Endothelial cell of umbilical vein (primary cell): ENCODE measurements around the gene ABCA1. TPM values are rescaled to one million over a fixed set of nuclear protein-coding genes. Genes with fewer than 3 reads are reported as not detected.

Experiments
- BruUV-seq: library from RNA; stranded (reverse); fragments of 400-500 nt; replicated peaks from 2 replicates; lab custom pipeline; 2021; lab: Mats Ljungman, UMichigan
- CTCF ChIA-PET: fragments of 300-600, 350-600 bp; sonication (Branson Sonifier 250); formaldehyde crosslinking; loops from one replicate; lab custom pipeline; 2021; ENCODE audit warnings: antibody characterized with exemption, inconsistent platforms; lab: Charles Lee
- POLR2A ChIA-PET: fragments of 300-600, 350-600 bp; sonication (Branson Sonifier 250); formaldehyde crosslinking; loops from one replicate; lab custom pipeline; 2021; ENCODE audit warnings: antibody characterized with exemption, inconsistent platforms; lab: Charles Lee
- DNase-seq: peaks from one replicate; pipeline ENCODE4 v3.0.0-alpha.2; 2011; ENCODE audit warnings: low read depth, low spot score
- FAIRE-seq: peaks from 2 replicates; lab custom pipeline; 2011; peaks lifted over from hg19 to GRCh38; lab: Jason Lieb, UNC
- H2AFZ ChIP-seq: 2 replicates; pipeline ENCODE4 v1.6.0; 2012; ENCODE audit warnings: low read depth, low read length, control low read depth, inconsistent platforms
- H3K27ac ChIP-seq: 2 replicates; pipeline ENCODE4 v1.5.1; 2011; ENCODE audit warnings: low read depth, mild to moderate bottlenecking, control low read depth, low read length, moderate library complexity; ENCODE audit not compliant: insufficient read depth
- H3K27me3 ChIP-seq, 2 experiments: 2 replicates each; pipeline versions ENCODE4 v1.6.0 to v1.6.1; 2011; ENCODE audit warnings: low read length in 2 of 2, mixed read lengths in 1 of 2; ENCODE audit not compliant: control insufficient read depth in 2 of 2, insufficient read depth in 2 of 2
- H3K36me3 ChIP-seq, 2 experiments: 2 replicates in 1 of 2; 3 replicates in 1 of 2; pipeline ENCODE4 v1.5.1; 2011; ENCODE audit warnings: low read length in 2 of 2, mild to moderate bottlenecking in 1 of 2, moderate library complexity in 1 of 2; ENCODE audit not compliant: control insufficient read depth in 2 of 2, insufficient read depth in 2 of 2; ENCODE audit errors: extremely low read depth in 1 of 2
- H3K4me1 ChIP-seq: 3 replicates; pipeline ENCODE4 v1.5.1; 2011; ENCODE audit warnings: mild to moderate bottlenecking, low read length; ENCODE audit not compliant: control insufficient read depth, insufficient read depth; ENCODE audit errors: extremely low read depth
- H3K4me2 ChIP-seq: 2 replicates; pipeline ENCODE4 v1.6.1; 2011; ENCODE audit warnings: low read length, control low read depth, mixed read lengths; ENCODE audit not compliant: insufficient read depth
- H3K4me3 ChIP-seq, 3 experiments: fragments of 200-600 bp in 1 of 3; sonication (generic), shearing (Covaris generic) in 1 of 3; replicated peaks in 1 of 3; 2 replicates each; pipeline ENCODE4 v1.5.1; 2011 to 2016; ENCODE audit warnings: control low read depth in 3 of 3, low read length in 3 of 3, mild to moderate bottlenecking in 2 of 3, inconsistent platforms in 1 of 3, low read depth in 1 of 3, moderate library complexity in 1 of 3; ENCODE audit not compliant: insufficient read depth in 1 of 3
- H3K79me2 ChIP-seq: 2 replicates; pipeline ENCODE4 v1.6.0; 2012; ENCODE audit warnings: low read length, inconsistent platforms; ENCODE audit not compliant: control insufficient read depth, insufficient read depth
- H3K9ac ChIP-seq: replicated peaks from 2 replicates; pipeline ENCODE3; 2011; ENCODE audit warnings: low read length, control low read depth; ENCODE audit not compliant: insufficient read depth; ENCODE audit errors: extremely low read depth
- H3K9me1 ChIP-seq: replicated peaks from 3 replicates; pipeline ENCODE4 v1.6.0; 2011; ENCODE audit warnings: mild to moderate bottlenecking, low read length; ENCODE audit not compliant: control insufficient read depth, insufficient read depth; ENCODE audit errors: extremely low read depth
- H3K9me3 ChIP-seq: replicated peaks from 2 replicates; pipeline ENCODE4 v1.5.1; 2012; ENCODE audit warnings: low read length, inconsistent platforms; ENCODE audit not compliant: control insufficient read depth, insufficient read depth
- H4K20me1 ChIP-seq: replicated peaks from 2 replicates; pipeline ENCODE3; 2011; ENCODE audit warnings: mild to moderate bottlenecking, low read length; ENCODE audit not compliant: control insufficient read depth, insufficient read depth; ENCODE audit errors: extremely low read depth
- EZH2 ChIP-seq: IDR thresholded peaks from 2 replicates; pipeline ENCODE4 v1.6.1; 2012; ENCODE audit warnings: borderline replicate concordance, low read depth, mild to moderate bottlenecking, moderate library complexity, low read length, inconsistent platforms; ENCODE audit not compliant: severe bottlenecking
- FOS ChIP-seq: IDR thresholded peaks from 2 replicates; pipeline ENCODE4 v1.6.1; 2011; ENCODE audit warnings: mild to moderate bottlenecking, low read length, moderate library complexity, borderline replicate concordance; ENCODE audit not compliant: insufficient read depth
- GATA2 ChIP-seq: IDR thresholded peaks from 2 replicates; pipeline ENCODE4 v1.7.0; 2011; ENCODE audit warnings: low read depth, mild to moderate bottlenecking, moderate library complexity, mixed read lengths, low read length; ENCODE audit not compliant: insufficient read length, insufficient read depth
- JUN ChIP-seq: IDR thresholded peaks from 2 replicates; pipeline ENCODE4 v1.6.1; 2011; ENCODE audit warnings: borderline replicate concordance, low read depth; ENCODE audit not compliant: insufficient read length, insufficient read depth
- MYC ChIP-seq: IDR thresholded peaks from one replicate; pipeline ENCODE4 v1.6.1; 2011; ENCODE audit warnings: mild to moderate bottlenecking, low read depth, low read length
- POLR2A ChIP-seq: IDR thresholded peaks from 2 replicates; pipeline ENCODE4 v1.6.1; 2012; ENCODE audit warnings: low read depth, mild to moderate bottlenecking, control low read depth, low read length
- POLR2AphosphoS5 ChIP-seq: IDR thresholded peaks from 2 replicates; pipeline ENCODE4 v1.6.1; 2012; ENCODE audit warnings: low read depth, mild to moderate bottlenecking, control low read depth, low read length, moderate library complexity; ENCODE audit not compliant: insufficient read depth
- dilution Hi-C: fragments of 300-500 bp; cut with MboI; formaldehyde crosslinking; loops from one replicate; pipeline ENCODE4 v1.15.0; 2019; ENCODE audit warnings: low sequenced_read_pairs; ENCODE audit not compliant: extremely low pct_ligation_motif_present
- intact Hi-C: fragments of 100-400 bp; cut with micrococcal nuclease; formaldehyde crosslinking; loops from one replicate; pipeline ENCODE4 v1.10.0; 2022
- polyA plus RNA-seq, 4 experiments: library from polyadenylated mRNA; depleted of rRNA in 3 of 4; stranded (reverse) in 3 of 4; unstranded in 1 of 4; fragments of >200 nt; gene quantifications; 2 replicates each; pipeline versions ENCODE4 v1.2.1 to v1.2.3, GENCODE V29; 2011 to 2012; ENCODE audit warnings: missing spikeins in 1 of 4
- total RNA-seq: library from RNA; stranded (reverse); gene quantifications from 2 replicates; pipeline ENCODE4 v1.2.3, GENCODE V29; 2021
- TF ChIP-seq, protein P1 (sequence below): IDR thresholded peaks from 2 replicates; pipeline ENCODE4 v1.6.1; 2011; ENCODE audit not compliant: insufficient read depth, insufficient read length
- TF ChIP-seq, protein P2 (sequence below), 2 donors: IDR thresholded peaks; 1 replicate in 1 of 2; 2 replicates in 1 of 2; pipeline ENCODE4 v1.5.1; 2011; ENCODE audit warnings: low read length in 2 of 2, mild to moderate bottlenecking in 2 of 2, moderate library complexity in 2 of 2, control low read depth in 1 of 2, inconsistent platforms in 1 of 2, low read depth in 1 of 2; ENCODE audit not compliant: insufficient read depth in 1 of 2; ENCODE audit errors: extremely low read depth in 1 of 2

Gene ABCA1
- total and polyA plus RNA-seq, 2 donors (not counting 3 experiments of a cell fraction or from before 2014, with no cell fraction given) = 2.4 to 9.8 TPM

DNA sequence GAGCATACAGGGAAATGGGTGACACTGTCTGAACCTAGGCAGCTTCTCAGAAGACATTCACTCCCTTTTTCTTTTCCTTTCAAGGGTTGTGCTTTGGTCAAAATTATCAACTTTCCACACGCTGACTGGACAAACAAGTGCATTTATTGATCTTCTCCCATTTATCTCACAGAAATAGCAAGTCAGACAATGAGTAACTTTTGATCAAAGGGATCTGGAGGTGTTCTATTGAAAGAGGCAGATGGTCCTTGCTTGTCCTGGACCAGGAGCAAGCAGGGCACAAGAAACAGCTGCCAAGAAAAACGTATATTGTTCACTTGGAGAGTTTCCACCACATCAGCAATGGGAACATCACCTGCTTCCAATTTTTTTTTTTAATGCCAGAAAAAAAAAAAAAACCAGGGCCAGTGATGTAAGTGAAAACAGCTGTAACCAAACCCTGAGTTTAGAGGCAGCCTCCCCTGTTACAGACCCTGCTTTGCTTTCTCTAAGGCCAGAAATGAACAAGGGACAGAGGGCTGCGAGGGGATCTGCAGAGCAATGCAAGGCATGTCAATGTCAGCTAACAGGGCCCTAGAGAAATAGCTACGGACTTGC lies 84.2 kb downstream of the ABCA1 start:
- H3K27ac ChIP-seq = no peak overlapping the region
- FAIRE-seq (no peak), DNase-seq (no peak)
- no peaks in the 10 kb centered on the region for H3K27me3 ChIP-seq
- H3K9me1 ChIP-seq = no peaks in the 10 kb centered on the region
- CTCF ChIA-PET = interaction anchor here (0.9 kb wide), 1 partner anchor 19 kb away, joined by 4 read pairs; no protein-coding TSS in a partner anchor
- no peaks in the 10 kb centered on the region for H3K36me3 ChIP-seq
- dilution Hi-C loops (no loop called here), intact Hi-C loops (no loop called here)
- H3K4me1 ChIP-seq = no peaks in the 10 kb centered on the region
- TF ChIP-seq EZH2 (no peak), JUN (no peak), FOS (no peak), GATA2 (no peak), POLR2A (no peak), MYC (no peak), POLR2AphosphoS5 (no peak)
- TF ChIP-seq, protein P1, sequence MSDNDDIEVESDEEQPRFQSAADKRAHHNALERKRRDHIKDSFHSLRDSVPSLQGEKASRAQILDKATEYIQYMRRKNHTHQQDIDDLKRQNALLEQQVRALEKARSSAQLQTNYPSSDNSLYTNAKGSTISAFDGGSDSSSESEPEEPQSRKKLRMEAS = no peak
- TF ChIP-seq, protein P2, sequence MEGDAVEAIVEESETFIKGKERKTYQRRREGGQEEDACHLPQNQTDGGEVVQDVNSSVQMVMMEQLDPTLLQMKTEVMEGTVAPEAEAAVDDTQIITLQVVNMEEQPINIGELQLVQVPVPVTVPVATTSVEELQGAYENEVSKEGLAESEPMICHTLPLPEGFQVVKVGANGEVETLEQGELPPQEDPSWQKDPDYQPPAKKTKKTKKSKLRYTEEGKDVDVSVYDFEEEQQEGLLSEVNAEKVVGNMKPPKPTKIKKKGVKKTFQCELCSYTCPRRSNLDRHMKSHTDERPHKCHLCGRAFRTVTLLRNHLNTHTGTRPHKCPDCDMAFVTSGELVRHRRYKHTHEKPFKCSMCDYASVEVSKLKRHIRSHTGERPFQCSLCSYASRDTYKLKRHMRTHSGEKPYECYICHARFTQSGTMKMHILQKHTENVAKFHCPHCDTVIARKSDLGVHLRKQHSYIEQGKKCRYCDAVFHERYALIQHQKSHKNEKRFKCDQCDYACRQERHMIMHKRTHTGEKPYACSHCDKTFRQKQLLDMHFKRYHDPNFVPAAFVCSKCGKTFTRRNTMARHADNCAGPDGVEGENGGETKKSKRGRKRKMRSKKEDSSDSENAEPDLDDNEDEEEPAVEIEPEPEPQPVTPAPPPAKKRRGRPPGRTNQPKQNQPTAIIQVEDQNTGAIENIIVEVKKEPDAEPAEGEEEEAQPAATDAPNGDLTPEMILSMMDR (IDR thresholded peaks at IDR 0.05; ENCODE audit: extremely low read depth in 1 of 2, insufficient read depth in 1 of 2, low read depth in 1 of 2, low read length in 2 of 2) = no peak
- H3K9me3 ChIP-seq = no peaks in the 10 kb centered on the region
- H3K4me2 ChIP-seq = no peak overlapping the region
- no peaks in the 10 kb centered on the region for H3K79me2 ChIP-seq
- no peak overlapping the region for H2AFZ ChIP-seq
- POLR2A ChIA-PET = no interaction called here
- BruUV-seq = no TSS peak
- no peaks in the 10 kb centered on the region for H4K20me1 ChIP-seq
- no peak overlapping the region for H3K4me3 ChIP-seq
- no peak overlapping the region for H3K9ac ChIP-seq
